Loucy (cell line): ENCODE results near the gene C16orf86.

Experiments
- EZH2phosphoT487 ChIP-seq: fragments of 200-600 bp; IDR thresholded peaks from 2 replicates; pipeline ENCODE4 v1.6.1; 2018; ENCODE audit warnings: antibody characterized with exemption, mild to moderate bottlenecking, moderate library complexity, borderline replicate concordance
- TF ChIP-seq, protein P1 (sequence below): fragments of 200-600 bp; sonication (generic); conservative IDR thresholded peaks from 2 replicates; pipeline ENCODE4 v1.5.1; 2014; ENCODE audit warnings: mild to moderate bottlenecking, antibody characterized with exemption, low read length

DNA sequence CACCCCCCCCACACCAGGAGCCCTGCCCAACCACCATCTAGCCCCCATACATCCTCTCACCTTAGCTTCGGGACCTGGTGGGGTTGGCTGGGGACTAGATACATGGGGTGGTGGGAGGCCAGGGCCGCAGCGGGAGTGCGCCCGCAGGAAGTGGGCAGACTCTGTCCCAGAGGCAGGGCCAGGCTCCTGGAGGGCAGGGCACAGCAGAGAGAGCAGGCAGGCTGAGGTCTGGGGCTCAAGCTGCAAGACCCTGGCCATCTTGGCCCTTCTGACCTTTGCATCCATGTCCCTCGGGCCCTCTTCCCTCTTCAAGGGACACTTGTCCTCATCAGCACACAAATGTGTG is 2.8 kb upstream of the C16orf86 start:
- TF ChIP-seq, protein P1, sequence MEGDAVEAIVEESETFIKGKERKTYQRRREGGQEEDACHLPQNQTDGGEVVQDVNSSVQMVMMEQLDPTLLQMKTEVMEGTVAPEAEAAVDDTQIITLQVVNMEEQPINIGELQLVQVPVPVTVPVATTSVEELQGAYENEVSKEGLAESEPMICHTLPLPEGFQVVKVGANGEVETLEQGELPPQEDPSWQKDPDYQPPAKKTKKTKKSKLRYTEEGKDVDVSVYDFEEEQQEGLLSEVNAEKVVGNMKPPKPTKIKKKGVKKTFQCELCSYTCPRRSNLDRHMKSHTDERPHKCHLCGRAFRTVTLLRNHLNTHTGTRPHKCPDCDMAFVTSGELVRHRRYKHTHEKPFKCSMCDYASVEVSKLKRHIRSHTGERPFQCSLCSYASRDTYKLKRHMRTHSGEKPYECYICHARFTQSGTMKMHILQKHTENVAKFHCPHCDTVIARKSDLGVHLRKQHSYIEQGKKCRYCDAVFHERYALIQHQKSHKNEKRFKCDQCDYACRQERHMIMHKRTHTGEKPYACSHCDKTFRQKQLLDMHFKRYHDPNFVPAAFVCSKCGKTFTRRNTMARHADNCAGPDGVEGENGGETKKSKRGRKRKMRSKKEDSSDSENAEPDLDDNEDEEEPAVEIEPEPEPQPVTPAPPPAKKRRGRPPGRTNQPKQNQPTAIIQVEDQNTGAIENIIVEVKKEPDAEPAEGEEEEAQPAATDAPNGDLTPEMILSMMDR, result 0 out of 2 replicates have a peak, but pooled peaks have one; percentile 5
- no peak for TF ChIP-seq EZH2phosphoT487
